GM19035 (cell line): ENCODE results near the gene FPR1.
"Not testable (repeated sequence)": the region's sequence is repeated elsewhere in the genome, so short reads cannot be mapped to it uniquely, and the experiment has no call there.

Source experiments
- ATAC-seq: cut with Tn5 transposase; IDR thresholded peaks from one replicate; pipeline ENCODE4 v1.9.1; 2021; ENCODE audit not compliant: unreplicated experiment

The FPR1 gene

GRCh38 chr19:51738523-51738922 lies 13.2 kb downstream of the FPR1 start:
- ATAC-seq: not testable (repeated sequence)

- no peak for ATAC-seq
Measured at GRCh38 chr19:51737924-51738323, 13.8 kb downstream of the FPR1 start.

DNA sequence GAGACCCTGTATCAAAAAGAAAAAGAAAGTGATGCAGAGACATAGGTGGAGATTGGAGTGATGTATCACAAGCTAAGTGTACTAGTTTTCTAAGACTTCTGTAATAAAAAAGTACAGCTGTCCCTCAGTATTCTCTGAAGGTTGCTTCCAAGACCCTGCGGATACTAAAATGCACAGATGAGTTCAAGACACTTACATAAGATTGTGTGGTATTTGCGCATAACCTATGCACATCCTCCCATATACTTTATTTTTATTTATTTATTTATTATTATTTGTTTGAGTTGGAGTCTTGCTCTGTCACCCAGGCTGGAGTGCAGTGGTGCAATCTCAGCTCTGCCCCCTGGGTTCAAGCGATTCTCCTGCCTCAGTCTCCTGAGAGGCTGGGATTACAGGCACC lies 14.3 kb downstream of the FPR1 start:
- ATAC-seq: no peak

- no peak for ATAC-seq
Measured at GRCh38 chr19:51735759-51736449, 15.8 kb downstream of the FPR1 start.

GRCh38 chr19:51733742-51734522 lies 17.7 kb downstream of the FPR1 start:
- no peak for ATAC-seq

- ATAC-seq: no peak
Measured at GRCh38 chr19:51729781-51730180, 21.9 kb downstream of the FPR1 start.

DNA sequence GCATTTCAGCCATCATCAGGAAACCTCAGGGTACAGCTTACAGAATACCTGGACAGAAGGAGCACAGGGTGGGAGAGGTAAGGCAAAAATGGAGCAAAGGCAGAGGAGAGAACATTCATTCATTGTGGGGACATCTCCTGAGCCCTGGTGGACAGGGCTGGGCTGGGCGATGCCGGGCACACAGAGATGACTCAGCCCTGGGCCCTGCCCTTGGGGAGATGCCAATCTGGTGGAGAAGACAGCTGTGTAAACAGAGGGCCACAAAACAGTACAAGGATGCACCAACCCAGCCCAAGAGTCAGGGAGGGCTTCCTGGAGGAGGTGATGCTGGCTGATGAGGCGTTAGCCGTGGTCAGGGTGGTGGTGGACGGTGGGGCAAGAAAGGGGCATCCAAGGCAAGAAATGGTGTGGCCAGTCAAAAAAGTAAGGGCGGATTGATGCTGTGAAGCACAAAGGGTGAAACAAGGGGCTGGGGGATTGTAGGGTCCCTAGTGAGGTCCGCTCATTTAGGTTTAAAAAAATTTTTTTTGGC lies 24.3 kb downstream of the FPR1 start:
- no peak for ATAC-seq

GRCh38 chr19:51726049-51726448 lies 25.6 kb downstream of the FPR1 start:
- no peak for ATAC-seq

DNA sequence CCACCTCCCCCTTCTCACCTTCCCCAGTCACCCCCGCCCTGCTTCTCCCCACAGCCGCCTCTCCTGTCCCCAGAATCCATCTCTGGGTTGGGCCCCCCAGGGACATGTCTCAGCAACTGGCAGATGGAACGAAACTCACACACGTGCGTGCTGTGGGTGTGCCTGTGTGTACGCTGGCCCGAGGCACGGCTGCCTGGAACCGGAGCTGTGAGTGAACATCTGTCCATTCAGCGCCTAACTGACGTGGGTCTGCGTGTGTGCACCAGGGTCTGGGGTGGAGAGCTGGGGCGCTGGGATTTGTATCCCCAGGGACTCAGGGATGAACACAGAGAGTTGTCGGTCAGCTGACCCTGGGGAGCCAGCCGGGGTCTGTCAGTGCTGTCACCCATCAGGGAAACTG lies 27.1 kb downstream of the FPR1 start:
- ATAC-seq: no peak

- ATAC-seq: no peak
Measured at GRCh38 chr19:51722492-51722891, 29.2 kb downstream of the FPR1 start.

GRCh38 chr19:51721905-51722304 lies 29.8 kb downstream of the FPR1 start:
- no peak for ATAC-seq

DNA sequence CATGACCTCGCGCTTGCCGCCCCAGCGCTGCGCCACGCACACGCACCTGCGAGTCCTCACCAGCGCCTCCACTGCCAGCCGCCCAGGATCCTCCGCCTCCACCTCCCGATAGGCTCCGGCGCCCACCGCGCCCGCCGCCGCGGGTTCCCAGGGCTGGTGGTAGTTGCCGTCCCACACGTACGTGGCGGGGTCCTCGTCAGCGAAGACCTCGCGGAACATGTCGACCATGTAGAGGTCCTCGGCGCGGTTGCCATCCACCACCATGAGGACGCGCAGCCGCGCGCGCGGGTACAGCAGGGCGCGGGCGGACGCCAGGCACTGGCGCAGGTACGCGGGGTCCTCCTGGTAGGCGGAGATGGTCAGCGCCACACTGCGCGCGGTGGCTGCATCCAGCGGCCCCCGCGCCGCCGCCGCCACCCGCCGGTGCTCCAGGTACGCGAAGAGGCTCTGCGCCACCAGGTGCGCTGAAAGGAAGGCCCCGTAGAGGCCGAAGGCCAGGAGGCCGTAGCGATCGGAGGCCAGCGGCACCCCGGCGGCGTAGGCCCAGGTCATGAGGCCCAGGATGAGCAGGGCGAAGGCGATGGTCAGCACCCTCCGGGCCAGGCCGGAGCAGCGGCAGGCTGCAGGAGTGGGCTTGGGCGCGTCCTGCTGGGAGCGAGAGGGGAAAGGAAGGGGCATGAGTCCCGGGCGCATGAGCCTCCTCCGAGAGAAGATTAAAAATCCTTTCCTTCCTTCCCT lies 32.3 kb downstream of the FPR1 start:
- ATAC-seq: no peak

DNA sequence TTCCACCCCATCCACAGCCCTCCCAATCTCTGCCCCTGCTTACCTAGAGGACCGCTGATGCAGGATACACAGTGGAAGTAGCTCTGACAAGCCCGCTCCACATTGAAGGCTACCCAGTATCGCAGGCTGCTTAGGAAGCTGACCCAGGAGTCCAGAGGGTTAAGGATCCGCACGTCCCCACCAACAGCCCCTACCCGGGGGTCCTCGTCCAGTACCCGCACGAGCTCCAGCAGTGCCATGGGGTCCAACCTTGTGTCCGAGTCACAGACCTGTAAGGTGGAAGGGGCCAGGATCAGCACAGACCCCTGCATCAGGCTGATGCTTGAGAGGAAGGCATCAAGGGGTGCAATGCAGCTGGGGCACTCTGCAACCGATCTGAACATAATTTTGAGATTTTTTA lies 34.8 kb downstream of the FPR1 start:
- no peak for ATAC-seq

DNA sequence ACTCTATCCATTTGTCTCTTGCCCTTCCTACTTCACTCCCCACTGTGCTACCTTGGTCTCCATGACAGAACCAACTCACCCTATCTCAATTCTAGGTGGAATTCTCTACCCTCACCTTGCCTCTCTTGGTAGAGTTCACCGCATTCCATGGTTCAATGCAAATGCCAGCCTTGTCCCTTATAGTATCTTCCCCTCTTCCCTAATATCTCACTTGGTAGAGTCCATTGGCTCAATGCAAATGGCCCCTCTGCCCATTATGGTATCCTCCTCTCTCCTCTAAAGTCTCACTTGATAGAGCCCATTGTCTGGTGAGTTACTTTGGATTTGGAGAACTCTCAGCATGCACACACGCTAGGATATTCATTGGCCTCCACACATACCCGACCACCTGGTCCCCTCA lies 35.8 kb downstream of the FPR1 start:
- no peak for ATAC-seq

GRCh38 chr19:51714848-51715247 lies 36.8 kb downstream of the FPR1 start:
- no peak for ATAC-seq

- ATAC-seq: no peak
Measured at GRCh38 chr19:51713319-51714285, 38.1 kb downstream of the FPR1 start.

- ATAC-seq: no peak
Measured at GRCh38 chr19:51712461-51713081, 39.1 kb downstream of the FPR1 start.

GRCh38 chr19:51711702-51712101 lies 40.0 kb downstream of the FPR1 start:
- no peak for ATAC-seq

- ATAC-seq: no peak
Measured at GRCh38 chr19:51710163-51710562, 41.5 kb downstream of the FPR1 start.

GRCh38 chr19:51709575-51709974 lies 42.1 kb downstream of the FPR1 start:
- ATAC-seq: no peak
